LoVo (cell line): ENCODE measurements around the gene HDAC4.

ENCODE experiments used
- DNase-seq: peaks from one replicate; pipeline ENCODE4 v3.0.0-alpha.2; 2016; ENCODE audit warnings: low spot score

HDAC4 gene

DNA sequence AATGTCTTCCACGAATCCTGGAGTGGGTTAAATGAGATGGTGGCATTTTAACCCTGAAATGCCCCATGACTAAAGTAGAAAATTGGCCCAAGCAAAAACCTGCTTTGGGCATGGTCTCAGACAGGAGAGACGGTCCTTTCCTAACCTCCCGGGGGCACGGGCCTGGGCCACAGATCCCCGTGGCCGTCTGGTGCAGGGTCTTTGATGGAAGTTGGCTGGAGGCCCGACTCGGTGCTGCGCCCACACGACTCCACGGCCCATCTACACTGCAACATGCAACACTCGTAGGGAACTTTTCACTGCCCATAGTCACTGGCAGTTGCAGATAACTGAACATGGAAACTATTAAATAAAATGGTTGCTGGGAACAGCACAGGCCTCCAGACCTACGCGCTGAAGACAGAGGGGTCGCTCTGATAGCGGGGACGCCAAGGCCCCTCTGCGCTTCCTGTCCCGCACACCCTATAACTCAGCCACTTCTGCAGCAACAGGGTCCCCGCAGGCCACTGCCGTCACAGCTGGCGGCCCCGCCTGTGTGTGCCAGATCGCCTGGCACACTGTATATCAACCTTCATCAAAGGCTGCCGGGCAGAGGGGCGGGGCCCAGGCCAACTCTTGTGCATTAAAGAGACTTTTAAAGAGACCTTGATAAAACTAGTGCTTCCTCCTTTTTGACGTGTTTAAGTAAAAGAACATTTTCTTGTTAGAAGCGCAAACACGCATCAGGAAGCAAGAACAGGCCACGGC lies 338.8 kb downstream of the HDAC4 start:
- no peak for DNase-seq

DNA sequence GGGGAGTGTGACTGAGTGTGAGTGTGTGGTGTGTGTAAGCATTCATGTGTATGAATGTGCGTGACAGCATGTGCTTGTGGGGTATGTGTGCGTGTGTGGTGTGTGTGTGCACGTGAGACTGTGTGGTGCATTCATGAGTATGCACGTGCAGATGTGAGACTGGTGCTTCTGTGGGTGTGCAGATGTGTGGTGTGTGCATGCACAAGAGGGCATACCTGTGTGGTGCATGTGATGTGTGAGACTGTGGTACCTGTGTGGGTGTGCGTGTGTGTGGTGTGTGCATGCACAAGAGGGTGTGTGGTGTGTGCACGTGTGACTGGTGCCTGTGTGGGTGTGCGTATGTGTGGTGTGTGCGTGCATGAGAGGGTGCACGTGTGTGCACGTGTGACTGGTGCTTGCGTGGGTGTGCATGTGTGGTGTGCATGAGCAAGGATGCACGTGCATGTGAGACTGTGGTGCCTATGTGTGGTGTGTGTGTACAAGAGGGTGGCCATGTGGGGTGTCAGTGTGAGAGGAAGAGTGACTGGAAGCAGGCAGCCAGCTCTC lies 339.6 kb downstream of the HDAC4 start:
- no peak for DNase-seq

DNA sequence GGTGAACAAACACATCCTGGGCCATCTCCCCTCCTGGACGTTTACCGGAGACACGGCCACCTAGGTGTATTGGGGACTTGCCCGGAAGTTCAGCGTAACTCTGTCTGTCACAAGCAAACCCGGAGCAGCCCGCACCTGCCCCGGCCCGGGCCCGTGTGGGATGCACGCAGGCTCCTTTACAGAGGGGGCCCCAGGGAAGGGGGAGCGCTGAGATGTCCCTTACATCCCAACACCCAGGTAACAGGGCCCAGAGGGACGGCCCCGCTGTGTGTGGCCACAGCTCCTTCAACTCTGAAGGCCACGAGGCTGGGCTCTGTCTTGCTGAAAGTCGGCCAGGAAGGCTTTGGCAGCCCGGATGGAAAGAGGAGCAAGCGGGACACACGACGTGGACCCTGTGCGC lies 340.1 kb downstream of the HDAC4 start:
- no peak for DNase-seq

DNA sequence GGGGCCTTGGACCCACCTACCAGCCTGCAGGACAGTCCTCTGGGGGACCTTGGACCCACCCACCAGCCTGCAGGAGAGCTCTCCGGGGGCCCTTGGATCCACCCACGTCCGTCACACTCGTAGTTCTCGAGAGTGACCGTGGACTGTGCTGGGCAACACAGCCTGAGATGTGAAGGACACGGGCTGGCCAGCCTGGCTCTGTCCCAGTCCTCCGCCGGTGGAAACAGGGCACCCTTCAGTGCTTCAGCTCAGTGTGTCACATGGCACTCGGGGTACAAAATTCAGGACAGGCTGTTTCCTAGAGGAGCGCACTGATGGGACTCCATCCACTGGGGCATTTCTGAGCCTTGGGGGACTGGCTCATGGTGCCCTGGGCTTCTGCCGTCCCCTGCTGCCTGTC lies 341.0 kb downstream of the HDAC4 start:
- no peak for DNase-seq

DNA sequence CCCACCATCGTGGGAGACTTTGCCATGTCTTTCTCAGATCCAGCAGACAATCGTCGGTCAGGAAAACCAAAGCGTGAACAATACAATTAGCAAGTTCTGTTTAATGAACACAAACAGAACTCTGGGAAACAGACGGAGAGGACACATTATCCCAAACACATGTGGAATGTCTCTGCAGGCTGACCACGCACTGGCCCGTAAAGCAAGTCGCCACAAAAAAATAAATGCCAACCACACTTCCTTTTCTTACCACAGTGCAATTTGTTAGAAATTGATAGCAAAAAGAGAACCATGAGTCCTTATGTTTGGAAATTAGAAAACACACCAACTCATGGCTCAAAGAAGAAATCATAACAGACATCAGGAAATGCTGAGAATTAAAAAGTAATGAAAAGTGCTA lies 342.1 kb downstream of the HDAC4 start:
- no peak for DNase-seq

DNA sequence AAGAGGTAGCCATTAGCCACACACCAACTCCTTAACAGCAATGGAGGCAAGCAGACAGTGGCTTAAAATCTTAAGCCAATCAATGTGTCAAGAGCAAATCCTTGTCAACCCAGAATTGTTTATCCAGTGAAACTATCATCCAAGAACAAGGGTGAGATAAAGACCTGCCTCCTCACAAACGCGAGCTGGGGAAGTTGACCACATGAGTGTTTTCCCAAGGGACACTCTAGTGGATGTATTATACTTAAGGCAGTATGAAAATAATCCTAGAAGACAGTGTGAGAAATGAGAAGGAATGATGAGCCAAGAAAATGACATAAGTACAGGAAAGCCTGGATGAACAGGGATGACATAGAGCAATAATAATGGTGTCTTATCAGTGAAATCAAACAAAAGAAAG lies 343.3 kb downstream of the HDAC4 start:
- no peak for DNase-seq

DNA sequence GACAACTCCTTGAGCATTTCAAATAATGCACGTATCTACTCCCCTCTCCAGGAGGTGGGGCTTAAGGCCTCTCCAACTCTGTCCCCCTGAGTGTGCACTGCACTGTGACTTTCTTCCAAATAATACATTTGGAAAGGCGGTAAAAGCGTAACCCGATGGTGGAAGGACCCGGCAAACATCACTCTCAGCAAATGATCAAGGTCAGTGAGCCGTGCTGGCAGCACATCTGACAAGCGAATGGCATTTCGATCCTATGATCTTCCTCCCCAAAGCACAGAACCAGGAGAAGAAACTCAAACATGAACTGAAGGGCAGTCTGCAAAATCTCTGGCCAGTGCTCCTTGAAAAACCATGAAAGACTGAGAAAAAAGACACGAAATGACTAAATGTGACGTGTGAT lies 344.2 kb downstream of the HDAC4 start:
- DNase-seq, result no peak

DNA sequence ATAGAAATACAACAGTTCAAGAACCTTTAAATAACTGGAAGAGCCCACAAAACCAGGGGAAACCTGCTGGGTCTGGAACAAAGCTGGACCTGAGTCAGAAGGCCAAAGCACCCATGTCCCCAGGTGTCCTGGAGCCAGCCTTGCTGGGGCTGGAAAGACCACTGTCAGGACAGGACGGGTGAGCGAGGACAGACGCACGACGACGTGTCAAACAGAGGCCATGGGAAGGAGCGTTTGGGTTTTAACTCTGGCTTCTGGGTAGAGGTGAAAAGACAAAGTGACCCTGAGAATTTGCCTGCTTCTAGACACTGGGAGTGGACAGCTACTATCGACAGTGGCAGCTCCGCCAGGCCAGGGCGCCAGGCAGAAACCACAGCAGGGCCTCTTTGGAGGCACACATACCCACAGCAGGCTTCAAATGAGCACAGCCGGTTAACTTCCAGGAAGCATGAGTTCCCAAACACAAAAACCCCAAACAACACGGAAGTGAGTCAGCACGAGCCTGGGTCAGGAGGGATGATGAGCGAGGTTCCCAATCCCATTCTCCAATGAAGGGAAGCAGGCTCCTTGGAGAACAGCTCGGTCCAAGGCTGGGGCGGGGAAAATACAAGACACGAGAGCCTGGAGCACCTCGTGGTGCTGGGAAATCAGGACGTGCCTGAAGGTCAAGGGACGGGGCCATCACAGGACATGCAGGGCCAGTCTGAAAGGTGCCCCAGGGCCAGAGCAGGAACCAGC lies 344.9 kb downstream of the HDAC4 start:
- no peak for DNase-seq

DNA sequence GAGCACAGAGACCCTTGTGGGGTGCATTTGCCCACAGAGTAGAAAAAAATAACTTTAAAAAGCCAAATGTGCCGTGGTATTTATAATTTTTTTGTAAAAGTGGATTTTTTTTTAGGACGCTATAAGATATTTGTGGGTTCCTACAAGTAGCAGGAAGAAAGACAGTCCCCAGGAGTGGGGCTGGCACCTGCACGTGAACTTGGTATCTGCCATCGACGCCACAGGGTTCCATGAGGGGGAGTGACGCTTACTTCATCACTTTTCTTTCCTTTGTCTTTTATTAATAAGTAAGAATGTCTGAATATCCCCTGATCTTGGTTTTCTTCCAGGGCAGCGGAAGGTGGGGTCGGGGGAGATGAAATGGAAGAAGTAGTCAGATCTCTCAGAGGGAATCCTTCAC lies 345.9 kb downstream of the HDAC4 start:
- DNase-seq, result no peak

DNA sequence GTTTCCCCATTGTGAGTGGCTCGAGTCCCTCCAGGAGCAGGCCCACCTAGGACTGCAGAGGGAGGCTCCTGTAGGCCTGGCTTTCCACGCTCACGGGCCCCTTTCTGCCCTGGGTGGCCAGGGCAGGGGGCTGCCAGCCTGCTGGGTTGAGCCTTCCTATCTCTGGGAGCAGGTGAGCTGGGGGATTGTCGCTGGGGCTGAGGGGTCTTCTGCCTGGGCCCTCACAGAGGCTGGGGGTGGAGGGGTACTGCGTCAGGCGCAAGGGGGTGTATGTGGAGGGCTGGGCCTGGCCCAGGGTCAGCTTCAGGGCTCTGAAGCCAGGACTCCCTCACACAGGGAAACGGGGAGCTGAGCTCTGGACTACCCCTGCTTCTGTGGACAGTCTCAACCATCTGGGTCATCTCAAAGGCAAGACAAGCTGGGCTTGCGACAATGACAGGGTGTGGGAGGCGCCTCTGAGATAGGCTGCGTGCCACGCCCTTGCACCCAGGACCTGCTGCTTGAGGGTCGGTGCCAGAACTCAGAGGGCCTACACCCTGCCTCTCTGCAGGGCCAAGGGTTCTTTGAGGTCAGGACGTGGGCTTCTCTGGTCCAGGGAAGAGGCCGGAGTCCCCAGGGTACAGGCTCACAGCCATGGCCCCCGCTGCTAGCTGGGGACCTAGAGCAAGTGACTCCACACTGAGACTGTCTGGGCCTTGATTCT lies 346.9 kb downstream of the HDAC4 start:
- DNase-seq, result no peak

DNA sequence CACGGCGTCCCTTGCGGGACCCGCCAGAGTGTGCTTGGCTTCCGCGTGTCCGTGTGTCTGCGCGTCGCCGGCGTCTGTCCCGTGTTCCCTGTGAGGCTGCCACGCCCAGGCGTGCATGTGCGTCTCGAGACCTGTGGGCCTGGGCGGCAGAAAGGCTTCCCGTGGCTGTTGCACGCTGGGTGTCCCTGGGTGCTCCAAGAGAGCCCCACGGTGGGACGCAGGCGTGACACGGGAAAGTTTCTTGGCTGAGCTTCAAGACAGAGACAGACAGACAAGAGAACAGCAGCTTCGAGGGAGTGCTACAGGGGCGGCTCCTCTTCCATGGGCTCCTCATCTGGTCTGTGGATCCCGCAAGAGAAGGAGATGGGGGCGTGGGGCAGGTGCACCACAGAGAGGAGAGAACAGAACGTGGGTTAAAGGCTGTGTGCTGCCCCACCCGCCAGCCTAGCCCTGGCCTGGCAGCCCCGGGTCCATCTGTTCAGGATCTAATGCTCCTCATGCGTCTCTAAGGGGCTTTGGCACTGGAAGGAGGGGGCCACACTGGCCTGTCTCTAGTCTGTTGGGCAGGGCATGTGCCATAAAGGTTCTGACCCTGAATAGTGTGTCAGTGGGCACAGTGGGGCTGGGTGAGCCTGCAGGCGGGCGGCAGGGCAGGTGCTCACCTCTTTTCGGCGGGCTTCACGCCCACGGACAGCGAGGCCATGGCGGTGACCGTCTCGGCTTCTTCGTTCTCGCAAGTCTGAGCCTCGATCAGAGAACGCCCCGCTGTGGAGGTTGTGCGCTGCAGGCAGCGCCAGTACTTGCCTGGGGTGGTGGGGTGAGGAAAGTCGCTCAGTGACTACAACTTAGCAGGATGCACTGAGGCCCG lies 347.8 kb downstream of the HDAC4 start:
- no peak for DNase-seq

DNA sequence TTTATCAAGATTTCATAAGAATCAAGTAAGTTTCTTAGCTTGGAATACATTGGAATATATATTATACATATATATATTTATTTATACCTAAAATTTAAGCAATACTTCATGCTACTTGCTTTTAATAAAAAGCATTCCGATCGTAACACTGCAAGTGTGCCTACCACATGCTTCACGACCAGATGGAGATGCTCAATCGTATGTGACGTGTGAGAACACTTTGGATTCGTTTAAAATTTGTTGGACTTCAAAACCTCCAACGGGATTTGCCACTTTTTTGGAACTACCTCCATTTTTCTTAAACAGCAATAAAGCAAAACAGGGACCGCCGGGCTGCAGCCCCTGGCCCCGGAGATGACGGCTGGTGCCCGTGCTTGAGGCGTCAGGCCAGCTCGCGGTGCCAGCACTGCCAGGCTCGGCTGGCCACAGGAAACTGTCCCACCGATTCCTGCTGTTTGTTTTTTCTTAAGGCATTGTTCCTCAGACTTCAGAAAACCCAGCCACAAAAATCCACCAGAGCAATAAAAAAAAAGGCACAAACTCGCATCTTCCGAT lies 348.9 kb downstream of the HDAC4 start:
- DNase-seq, result no peak

DNA sequence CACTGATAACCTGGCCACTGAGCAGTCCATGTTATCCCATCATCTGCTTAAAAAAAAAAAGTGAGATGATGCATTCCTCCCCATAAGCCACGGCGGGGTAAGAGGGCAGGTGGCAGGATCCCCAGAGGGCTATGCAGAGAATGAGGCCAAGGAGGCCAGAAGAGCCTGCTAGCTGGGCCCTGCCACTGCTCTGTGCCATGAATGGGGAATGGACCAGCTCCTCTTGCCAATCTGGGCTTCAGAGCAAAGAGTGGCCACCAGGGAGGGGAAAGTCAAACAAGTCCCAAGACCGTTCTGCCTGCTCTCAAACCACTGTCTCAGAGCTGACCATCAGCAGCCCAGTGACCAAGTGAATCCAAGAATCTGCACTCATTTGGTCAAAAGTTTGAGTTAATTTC lies 350.6 kb downstream of the HDAC4 start:
- no peak for DNase-seq

DNA sequence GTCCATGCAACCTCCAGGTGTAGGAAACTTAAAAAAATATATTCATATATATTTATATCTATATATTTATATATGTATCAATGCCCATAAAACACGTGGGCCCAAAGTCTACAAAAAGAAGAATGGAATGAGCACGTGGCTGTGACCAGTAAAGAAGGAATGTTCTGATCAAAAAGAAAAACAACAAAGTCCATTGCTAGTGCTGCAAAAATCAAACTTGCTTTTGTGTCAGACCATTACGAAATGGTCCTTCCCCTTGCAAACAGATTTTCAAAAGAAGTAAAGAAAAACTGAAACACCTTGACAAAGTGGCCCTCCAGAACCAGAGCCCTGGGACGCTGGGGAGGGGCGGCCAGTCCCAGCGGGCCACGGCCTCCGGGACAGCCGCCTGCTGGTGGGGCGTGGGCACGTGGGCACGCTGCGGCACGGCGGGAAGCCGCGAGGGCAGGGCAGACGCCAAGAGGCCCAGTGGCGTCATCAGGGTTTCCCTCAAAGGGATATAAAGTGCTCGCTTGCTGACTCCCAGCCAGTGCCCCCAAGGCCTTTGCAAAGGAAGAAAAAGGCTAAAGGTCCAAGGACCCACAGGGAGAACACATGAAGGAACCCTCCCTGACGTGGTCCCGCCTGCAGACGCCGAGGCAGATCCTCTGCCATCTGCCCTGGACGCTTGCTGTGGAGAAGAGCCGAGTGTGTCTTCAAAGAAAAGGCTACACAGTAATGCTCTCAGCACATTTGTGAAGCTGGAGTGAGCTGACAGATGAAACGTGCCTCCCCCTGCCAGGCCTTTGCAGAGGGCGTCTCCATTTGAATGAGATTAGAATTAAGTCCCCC lies 351.2 kb downstream of the HDAC4 start:
- no peak for DNase-seq

DNA sequence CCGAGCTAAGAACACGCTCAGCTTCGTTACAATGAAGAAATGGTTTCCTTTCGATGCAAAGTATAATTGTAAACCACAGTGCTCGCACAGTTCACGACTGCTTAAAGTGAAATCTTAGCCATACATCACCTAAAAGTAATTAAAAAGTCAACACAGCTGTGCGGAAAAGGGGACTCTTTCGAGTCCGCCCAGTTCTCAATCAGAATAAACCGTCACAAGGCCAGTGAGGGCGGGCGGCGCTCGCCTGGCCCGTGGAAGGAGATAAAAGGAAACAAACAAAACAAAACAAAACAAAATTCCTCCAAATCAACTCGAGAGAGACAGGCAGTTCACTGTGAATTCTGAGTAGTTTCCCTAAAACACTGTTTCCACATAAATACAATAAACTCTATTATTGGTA lies 352.1 kb downstream of the HDAC4 start:
- DNase-seq, result no peak

DNA sequence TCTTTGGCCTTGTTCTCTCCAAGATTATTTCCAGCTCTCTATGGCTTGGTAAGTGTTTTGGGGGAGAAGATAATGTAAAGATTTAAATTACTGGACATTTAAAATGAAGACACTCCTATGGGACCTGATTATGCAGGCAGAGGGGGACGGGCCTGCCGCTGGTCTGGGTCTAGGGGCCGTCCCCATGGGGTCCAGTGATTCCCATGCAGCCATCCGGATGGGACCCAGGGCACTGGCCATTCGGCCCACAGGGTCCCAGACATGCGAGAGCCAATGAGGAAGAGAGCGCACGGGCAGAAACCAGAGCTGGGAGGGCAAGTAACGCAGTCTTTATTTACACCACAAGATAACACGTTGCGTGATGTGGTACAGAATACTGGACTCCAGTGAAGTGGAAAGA lies 353.0 kb downstream of the HDAC4 start:
- no peak for DNase-seq

DNA sequence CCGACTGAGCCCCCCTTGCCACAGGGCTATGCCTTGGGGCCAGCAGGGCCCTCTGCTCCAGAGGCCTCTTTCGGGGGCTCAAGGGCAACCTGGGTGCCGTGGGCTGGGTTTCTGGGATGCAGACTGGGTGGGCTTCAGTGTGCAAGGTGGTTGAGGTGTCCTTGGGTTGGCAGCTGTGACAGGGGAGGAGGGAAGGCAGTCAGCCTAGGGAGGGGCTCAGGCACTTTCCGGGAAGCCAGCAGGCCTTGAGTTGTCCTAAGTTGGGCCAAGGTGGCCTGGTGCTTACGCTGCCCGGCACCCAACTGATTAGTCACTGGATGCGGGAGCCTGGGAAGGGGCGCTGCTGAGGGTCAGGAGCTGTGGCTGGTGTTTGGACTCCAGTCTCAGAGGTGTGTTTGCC lies 353.4 kb downstream of the HDAC4 start:
- DNase-seq, result no peak

DNA sequence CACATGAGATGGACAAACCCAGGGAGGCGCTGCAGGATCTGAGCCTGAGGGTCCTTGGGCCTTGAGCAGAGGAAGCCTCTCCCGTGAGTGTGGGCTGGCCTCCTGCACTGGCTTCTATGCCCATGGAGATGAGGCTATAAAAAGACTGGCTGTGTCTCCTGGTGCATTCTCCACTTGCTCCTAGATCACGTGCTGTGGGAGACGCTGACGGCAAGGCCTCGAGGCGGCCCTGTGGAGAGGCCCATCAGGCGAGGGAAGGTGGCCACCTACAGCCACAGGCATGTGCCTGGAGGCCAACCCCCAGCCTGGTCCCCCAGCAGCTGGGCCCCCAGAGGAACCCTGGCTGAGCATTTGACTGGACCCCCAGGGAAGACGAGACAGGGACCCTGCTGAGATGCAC lies 354.0 kb downstream of the HDAC4 start:
- DNase-seq, result no peak

DNA sequence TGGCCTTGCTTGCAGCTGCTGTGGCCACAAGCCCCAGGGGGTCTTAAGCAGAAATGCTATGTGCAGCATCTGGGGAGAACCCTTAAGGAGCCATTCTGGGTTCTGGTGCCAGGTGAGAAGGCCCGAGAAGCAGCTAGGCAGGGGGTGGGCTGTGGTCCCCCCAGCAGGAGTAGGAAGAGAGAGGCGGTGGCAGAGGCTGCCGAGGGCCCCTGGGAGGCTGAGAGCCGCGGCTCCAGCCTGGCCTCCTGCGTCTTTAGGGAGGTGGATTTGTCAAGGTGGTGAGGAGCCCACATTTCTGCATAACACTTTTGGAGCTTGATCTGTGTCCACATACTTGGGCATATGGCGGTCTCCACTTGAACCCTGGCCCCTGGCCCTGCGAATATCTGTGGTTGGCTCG lies 356.5 kb downstream of the HDAC4 start:
- no peak for DNase-seq

DNA sequence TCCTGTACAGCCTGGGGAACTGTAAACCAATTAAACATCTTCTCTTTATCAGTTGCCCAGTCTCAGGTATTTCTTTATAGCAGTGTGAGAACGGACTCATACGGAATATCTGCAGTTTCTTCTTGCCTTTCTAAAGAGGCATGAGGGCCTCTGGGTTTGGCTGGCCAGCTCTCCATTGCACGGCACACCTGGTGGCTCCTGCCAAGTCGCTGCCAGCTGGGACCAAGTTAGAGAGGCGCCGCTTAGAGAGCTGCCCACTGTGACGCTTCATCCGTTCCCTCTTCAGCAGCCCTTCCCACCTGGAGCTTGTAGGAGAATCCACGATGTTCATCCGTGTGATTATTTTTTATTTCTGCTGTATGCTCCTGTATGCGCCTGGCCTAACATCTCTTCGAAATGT lies 357.5 kb downstream of the HDAC4 start:
- DNase-seq, result no peak
